H1 (cell line): Measurements from ENCODE around the gene LRRC63. TPM values are rescaled to one million over a fixed set of nuclear protein-coding genes. Genes with fewer than 3 reads are reported as not detected.

Experiments
- CTCF ChIA-PET: fragments of 300-600 bp; sonication (Branson Sonifier 250); formaldehyde crosslinking; loops from one replicate; lab custom pipeline; 2021; ENCODE audit not compliant: partially characterized antibody; lab: Charles Lee
- POLR2A ChIA-PET: fragments of 300-600 bp; sonication (Branson Sonifier 250); formaldehyde crosslinking; loops from one replicate; lab custom pipeline; 2021; ENCODE audit warnings: inconsistent platforms; ENCODE audit not compliant: partially characterized antibody; lab: Charles Lee
- DNase-seq, 2 experiments: peaks; one replicate each; pipeline versions ENCODE4 v3.0.0 to v3.0.0-alpha.2; 2010 to 2022; ENCODE audit warnings: low spot score in 2 of 2, low read depth in 1 of 2, mixed read lengths in 1 of 2
- FAIRE-seq: peaks from 2 replicates; lab custom pipeline; 2011; peaks lifted over from hg19 to GRCh38; lab: Jason Lieb, UNC
- H2AFZ ChIP-seq: 2 replicates; pipeline ENCODE4 v1.8.1; 2012; ENCODE audit warnings: low read length, inconsistent platforms
- H2AK5ac ChIP-seq: 2 replicates; pipeline ENCODE4 v1.6.1; 2013; ENCODE audit warnings: low read depth, low read length
- H2BK120ac ChIP-seq: replicated peaks from 2 replicates; pipeline ENCODE3; 2013; ENCODE audit warnings: low read depth, low read length, inconsistent platforms
- H2BK12ac ChIP-seq: 2 replicates; pipeline ENCODE4 v1.6.1; 2013; ENCODE audit warnings: low read depth, low read length
- H2BK15ac ChIP-seq: 2 replicates; pipeline ENCODE4 v1.6.1; 2013; ENCODE audit warnings: low read length
- H2BK20ac ChIP-seq: 2 replicates; pipeline ENCODE4 v1.6.1; 2013; ENCODE audit warnings: low read length
- H2BK5ac ChIP-seq: 2 replicates; pipeline ENCODE4 v1.6.1; 2013; ENCODE audit warnings: low read depth, low read length
- H3K14ac ChIP-seq: 2 replicates; pipeline ENCODE4 v1.6.1; 2013; ENCODE audit warnings: inconsistent platforms; ENCODE audit not compliant: insufficient read length
- H3K18ac ChIP-seq: 2 replicates; pipeline ENCODE4 v1.6.1; 2013; ENCODE audit warnings: low read length; ENCODE audit errors: extremely low read depth
- H3K23ac ChIP-seq: 2 replicates; pipeline ENCODE4 v1.6.1; 2013; ENCODE audit warnings: inconsistent platforms; ENCODE audit not compliant: insufficient read length
- H3K23me2 ChIP-seq: 2 replicates; pipeline ENCODE4 v1.6.1; 2013; ENCODE audit warnings: low read depth, low read length
- H3K27ac ChIP-seq: 2 replicates; pipeline ENCODE4 v1.6.1; 2011; ENCODE audit warnings: low read depth, low read length, inconsistent platforms
- H3K27me3 ChIP-seq, 4 experiments: replicated peaks in 1 of 4; 1 replicate in 1 of 4; 2 replicates in 3 of 4; pipeline versions ENCODE4 v1.6.1 to v1.8.1; 2011 to 2013; ENCODE audit warnings: low read length in 3 of 4, mild to moderate bottlenecking in 3 of 4, inconsistent platforms in 2 of 4, mixed read lengths in 2 of 4, moderate library complexity in 1 of 4; ENCODE audit not compliant: control insufficient read depth in 3 of 4, insufficient read depth in 3 of 4; ENCODE audit errors: extremely low read depth in 1 of 4
- H3K36me3 ChIP-seq, 4 experiments: 2 replicates each; pipeline versions ENCODE4 v1.6.1 to v1.8.1; 2011 to 2013; ENCODE audit warnings: mild to moderate bottlenecking in 4 of 4, low read length in 3 of 4, moderate library complexity in 2 of 4, control low read depth in 1 of 4, inconsistent platforms in 1 of 4; ENCODE audit not compliant: insufficient read depth in 4 of 4, control insufficient read depth in 2 of 4
- H3K4ac ChIP-seq: replicated peaks from 2 replicates; pipeline ENCODE3; 2013; ENCODE audit warnings: low read length, low read depth, mixed read lengths, inconsistent platforms; ENCODE audit not compliant: insufficient read length
- H3K4me1 ChIP-seq, 4 experiments: replicated peaks in 1 of 4; 1 replicate in 1 of 4; 2 replicates in 3 of 4; pipeline versions ENCODE4 v1.6.1 to v1.8.1; 2011 to 2013; ENCODE audit warnings: low read length in 3 of 4, inconsistent platforms in 2 of 4, mixed read lengths in 1 of 4; ENCODE audit not compliant: insufficient read depth in 4 of 4, control insufficient read depth in 3 of 4
- H3K4me2 ChIP-seq, 2 experiments: 2 replicates each; pipeline versions ENCODE4 v1.6.1 to v1.8.1; 2011 to 2013; ENCODE audit warnings: low read depth in 2 of 2, low read length in 2 of 2, control low read depth in 1 of 2, inconsistent platforms in 1 of 2, mild to moderate bottlenecking in 1 of 2; ENCODE audit not compliant: insufficient read depth in 1 of 2
- H3K4me3 ChIP-seq, 4 experiments: fragments of 200-600, 300-600 bp in 1 of 4; sonication (generic), shearing (Covaris generic), sonication (Bioruptor Twin) in 1 of 4; 2 replicates each; pipeline versions ENCODE4 v1.5.1 to v1.8.1; 2011 to 2016; ENCODE audit warnings: low read length in 4 of 4, low read depth in 3 of 4, control low read depth in 2 of 4, inconsistent platforms in 2 of 4, mild to moderate bottlenecking in 2 of 4, mixed read lengths in 1 of 4, moderate library complexity in 1 of 4; ENCODE audit not compliant: insufficient read depth in 2 of 4; ENCODE audit errors: extremely low read depth in 1 of 4
- H3K56ac ChIP-seq: replicated peaks from 2 replicates; pipeline ENCODE3; 2013; ENCODE audit warnings: low read depth, mild to moderate bottlenecking, mixed read lengths, low read length, inconsistent platforms; ENCODE audit not compliant: insufficient read length
- H3K79me1 ChIP-seq: 2 replicates; pipeline ENCODE4 v1.6.1; 2013; ENCODE audit warnings: low read depth, low read length, control low read depth
- H3K79me2 ChIP-seq, 2 experiments: 2 replicates each; pipeline versions ENCODE4 v1.6.1 to v1.8.1; 2012 to 2013; ENCODE audit warnings: low read length in 2 of 2, mild to moderate bottlenecking in 2 of 2, inconsistent platforms in 1 of 2; ENCODE audit not compliant: insufficient read depth in 2 of 2, control insufficient read depth in 1 of 2
- H3K9ac ChIP-seq, 4 experiments: replicated peaks in 1 of 4; 1 replicate in 1 of 4; 2 replicates in 3 of 4; pipeline versions ENCODE4 v1.6.1 to v1.8.1; 2011 to 2013; ENCODE audit warnings: low read depth in 3 of 4, low read length in 3 of 4, control low read depth in 2 of 4, mild to moderate bottlenecking in 2 of 4, moderate library complexity in 2 of 4, inconsistent platforms in 1 of 4; ENCODE audit errors: extremely low read depth in 1 of 4
- H3K9me3 ChIP-seq, 2 experiments: 2 replicates each; pipeline versions ENCODE4 v1.6.1 to v1.8.1; 2012 to 2013; ENCODE audit warnings: mild to moderate bottlenecking in 2 of 2, moderate library complexity in 2 of 2, control low read depth in 1 of 2, inconsistent platforms in 1 of 2, low read depth in 1 of 2, low read length in 1 of 2, mixed read lengths in 1 of 2; ENCODE audit not compliant: insufficient read depth in 2 of 2
- H4K20me1 ChIP-seq, 2 experiments: replicated peaks in 1 of 2; 2 replicates each; pipeline versions ENCODE3 to v1.8.1; 2011 to 2013; ENCODE audit warnings: inconsistent platforms in 2 of 2, low read length in 2 of 2, mild to moderate bottlenecking in 1 of 2; ENCODE audit not compliant: insufficient read depth in 2 of 2, control insufficient read depth in 1 of 2
- H4K5ac ChIP-seq: 2 replicates; pipeline ENCODE4 v1.6.1; 2013; ENCODE audit warnings: low read length, low read depth, mixed read lengths, inconsistent platforms; ENCODE audit not compliant: insufficient read length
- H4K8ac ChIP-seq: 2 replicates; pipeline ENCODE4 v1.8.0; 2013; ENCODE audit warnings: mild to moderate bottlenecking, moderate library complexity, low read length, inconsistent platforms; ENCODE audit not compliant: insufficient read depth; ENCODE audit errors: extremely low read depth
- H4K91ac ChIP-seq: replicated peaks from 2 replicates; pipeline ENCODE3; 2013; ENCODE audit warnings: low read length, mixed read lengths, inconsistent platforms; ENCODE audit not compliant: insufficient read length
- BCL11A ChIP-seq, 2 experiments: IDR thresholded peaks; one replicate each; pipeline ENCODE4 v1.6.1; 2011; ENCODE audit warnings: low read depth in 2 of 2, low read length in 2 of 2, mild to moderate bottlenecking in 2 of 2
- CBX8 ChIP-seq: fragments of 300-800, 300-1000 bp; sonication (generic); IDR thresholded peaks from 2 replicates; pipeline ENCODE4 v1.7.1; 2016; ENCODE audit warnings: low read depth, low read length, borderline replicate concordance
- FOSL1 ChIP-seq: IDR thresholded peaks from 2 replicates; pipeline ENCODE4 v1.6.1; 2011; ENCODE audit warnings: mild to moderate bottlenecking, low read depth, low read length, moderate library complexity; ENCODE audit not compliant: insufficient read depth
- GTF2F1 ChIP-seq: IDR thresholded peaks from 2 replicates; pipeline ENCODE4 v1.6.1; 2012; ENCODE audit warnings: low read depth, low read length, improper control_type of control experiment, borderline replicate concordance
- RAD21 ChIP-seq, 2 experiments: IDR thresholded peaks in 1 of 2; conservative IDR thresholded peaks in 1 of 2; 2 replicates each; pipeline ENCODE4 v1.6.1; 2011; ENCODE audit warnings: low read depth in 2 of 2, low read length in 2 of 2, improper control_type of control experiment in 1 of 2, inconsistent platforms in 1 of 2, mild to moderate bottlenecking in 1 of 2, moderate library complexity in 1 of 2
- YY1 ChIP-seq: IDR thresholded peaks from 2 replicates; pipeline ENCODE4 v1.6.1; 2011; ENCODE audit warnings: low read depth, mild to moderate bottlenecking, low read length
- WGBS, 2 experiments: shearing (Covaris generic) in 1 of 2; methylation state at CpG; one replicate each; pipeline versions ENCODE4 v1.1.6 to v1.1.7; 2013 to 2015; ENCODE audit warnings: low lambda C conversion rate in 2 of 2, mixed read lengths in 2 of 2, inconsistent platforms in 1 of 2, low coverage in 1 of 2, missing lambda C conversion rate in 1 of 2; ENCODE audit not compliant: insufficient replicate concordance in 2 of 2, insufficient coverage in 1 of 2, insufficient read length in 1 of 2; ENCODE audit errors: extremely low coverage in 1 of 2, missing lambda C conversion rate in 1 of 2; 5-methylcytosine and 5-hydroxymethylcytosine counted together
- polyA plus RNA-seq, 7 experiments: library from polyadenylated mRNA; depleted of rRNA in 3 of 7; stranded (reverse) in 5 of 7; unstranded in 2 of 7; fragments of >200 nt in 5 of 7; fragments of 200-250 nt in 2 of 7; gene quantifications; 1 replicate in 5 of 7; 2 replicates in 1 of 7; 4 replicates in 1 of 7; pipeline versions ENCODE4 v1.2.1 to v1.2.3, GENCODE V29; 2011 to 2013; ENCODE audit warnings: missing spikeins in 2 of 7, mixed read lengths in 2 of 7
- total RNA-seq: library from RNA; stranded (reverse); fragmentation: NEBNext Ultra II Directional; extraction: Animal tissue kit (Norgen Biotek cat#: 25700); gene quantifications from 2 replicates; pipeline ENCODE4 v1.2.1, GENCODE V29; 2021
- TF ChIP-seq, protein P1 (sequence below), 3 experiments: IDR thresholded peaks; 1 replicate in 2 of 3; 2 replicates in 1 of 3; pipeline versions ENCODE4 v1.5.1 to v1.6.1; 2011; ENCODE audit warnings: low read length in 3 of 3, mild to moderate bottlenecking in 3 of 3, inconsistent platforms in 2 of 3, low read depth in 1 of 3, moderate library complexity in 1 of 3; ENCODE audit not compliant: insufficient read depth in 1 of 3; ENCODE audit errors: control extremely low read depth in 1 of 3
- TF ChIP-seq, protein P2 (sequence below): IDR thresholded peaks from 2 replicates; pipeline ENCODE4 v1.6.1; 2011; ENCODE audit warnings: low read length, improper control_type of control experiment

LRRC63 gene
- total and polyA plus RNA-seq, 2 of the 8 experiments (the other 6 are each of a cell fraction or from before 2014, with no cell fraction given) = not detected

DNA sequence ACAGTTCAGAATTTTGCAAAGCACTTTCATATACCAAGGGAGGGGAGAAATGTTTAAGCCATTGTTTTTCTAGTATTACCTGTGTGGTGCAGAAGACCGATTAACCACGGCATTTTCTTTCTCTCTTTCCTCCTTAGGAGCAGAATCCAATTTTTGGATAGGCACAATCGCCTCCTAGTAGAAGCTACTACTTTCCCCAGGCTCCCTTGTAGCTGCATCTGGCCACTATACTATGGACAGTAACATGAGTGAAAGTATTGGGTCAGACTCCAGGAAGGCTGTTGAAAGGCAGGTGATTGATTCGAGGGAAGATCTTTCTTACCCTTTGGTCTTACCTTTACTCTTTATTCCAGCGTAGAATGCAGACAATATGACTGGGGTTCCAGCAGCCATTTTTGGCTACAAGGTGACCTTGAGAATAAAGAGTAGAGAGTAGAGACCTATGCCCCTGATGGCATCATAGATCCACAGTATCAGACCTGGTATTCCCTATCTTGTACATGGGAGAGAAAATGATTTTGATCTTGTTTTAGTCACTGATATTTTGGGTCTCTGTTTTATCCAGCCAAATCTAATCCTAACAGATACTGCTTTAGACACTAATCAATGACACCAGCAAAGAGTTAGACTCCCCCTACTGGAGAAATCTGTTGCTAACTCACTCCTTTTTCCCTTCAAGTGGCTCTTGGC, 77.0 kb downstream of the LRRC63 start:
- no peaks in the 10 kb centered on the region for H4K20me1 ChIP-seq
- H3K27ac ChIP-seq = 0 out of 2 replicates have a peak overlapping the region, but pooled peaks have one; percentile 9
- no peak overlapping the region for H4K5ac ChIP-seq
- DNase-seq (no peak), FAIRE-seq (peak; percentile 93)
- no peaks in the 10 kb centered on the region for H3K23me2 ChIP-seq
- no peak overlapping the region for H3K9ac ChIP-seq
- no peak overlapping the region for H3K4me2 ChIP-seq
- CTCF ChIA-PET = interaction anchor here (0.7 to 4.8 kb wide), 14 partner anchors 9 to 677 kb away, joined by 3 to 43 read pairs (median 6); no protein-coding TSS in a partner anchor
- H3K14ac ChIP-seq = no peak overlapping the region
- POLR2A ChIA-PET = no interaction called here
- H3K79me1 ChIP-seq = no peaks in the 10 kb centered on the region
- no peak overlapping the region for H4K8ac ChIP-seq
- H2BK120ac ChIP-seq = no peak overlapping the region
- no peak overlapping the region for H3K4me3 ChIP-seq
- H3K9me3 ChIP-seq = no peaks in the 10 kb centered on the region
- no peak overlapping the region for H3K23ac ChIP-seq
- H2AK5ac ChIP-seq = no peak overlapping the region
- no peaks in the 10 kb centered on the region for H3K4me1 ChIP-seq
- TF ChIP-seq RAD21 (IDR thresholded peaks at IDR 0.05 in 1 of 2, conservative IDR thresholded peaks at IDR 0.05 in 1 of 2; ENCODE audit: low read depth in 2 of 2, low read length in 2 of 2) (peak; percentile 70 to 77), GTF2F1 (no peak), CBX8 (no peak), FOSL1 (no peak), BCL11A (IDR thresholded peaks at IDR 0.05; ENCODE audit: low read depth in 2 of 2, low read length in 2 of 2) (no peak), YY1 (0 out of 2 replicates have a peak, but pooled peaks have one; percentile 50)
- TF ChIP-seq, protein P1, sequence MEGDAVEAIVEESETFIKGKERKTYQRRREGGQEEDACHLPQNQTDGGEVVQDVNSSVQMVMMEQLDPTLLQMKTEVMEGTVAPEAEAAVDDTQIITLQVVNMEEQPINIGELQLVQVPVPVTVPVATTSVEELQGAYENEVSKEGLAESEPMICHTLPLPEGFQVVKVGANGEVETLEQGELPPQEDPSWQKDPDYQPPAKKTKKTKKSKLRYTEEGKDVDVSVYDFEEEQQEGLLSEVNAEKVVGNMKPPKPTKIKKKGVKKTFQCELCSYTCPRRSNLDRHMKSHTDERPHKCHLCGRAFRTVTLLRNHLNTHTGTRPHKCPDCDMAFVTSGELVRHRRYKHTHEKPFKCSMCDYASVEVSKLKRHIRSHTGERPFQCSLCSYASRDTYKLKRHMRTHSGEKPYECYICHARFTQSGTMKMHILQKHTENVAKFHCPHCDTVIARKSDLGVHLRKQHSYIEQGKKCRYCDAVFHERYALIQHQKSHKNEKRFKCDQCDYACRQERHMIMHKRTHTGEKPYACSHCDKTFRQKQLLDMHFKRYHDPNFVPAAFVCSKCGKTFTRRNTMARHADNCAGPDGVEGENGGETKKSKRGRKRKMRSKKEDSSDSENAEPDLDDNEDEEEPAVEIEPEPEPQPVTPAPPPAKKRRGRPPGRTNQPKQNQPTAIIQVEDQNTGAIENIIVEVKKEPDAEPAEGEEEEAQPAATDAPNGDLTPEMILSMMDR (IDR thresholded peaks at IDR 0.05; ENCODE audit: control extremely low read depth in 1 of 3, insufficient read depth in 1 of 3, low read depth in 1 of 3, low read length in 3 of 3) = peak in 2 of 3 experiments; percentile 63 to 75; a peak in 3 of 4 replicates
- TF ChIP-seq, protein P2, sequence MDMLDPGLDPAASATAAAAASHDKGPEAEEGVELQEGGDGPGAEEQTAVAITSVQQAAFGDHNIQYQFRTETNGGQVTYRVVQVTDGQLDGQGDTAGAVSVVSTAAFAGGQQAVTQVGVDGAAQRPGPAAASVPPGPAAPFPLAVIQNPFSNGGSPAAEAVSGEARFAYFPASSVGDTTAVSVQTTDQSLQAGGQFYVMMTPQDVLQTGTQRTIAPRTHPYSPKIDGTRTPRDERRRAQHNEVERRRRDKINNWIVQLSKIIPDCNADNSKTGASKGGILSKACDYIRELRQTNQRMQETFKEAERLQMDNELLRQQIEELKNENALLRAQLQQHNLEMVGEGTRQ = no peak
- H3K27me3 ChIP-seq = no peaks in the 10 kb centered on the region
- no peak overlapping the region for H2BK5ac ChIP-seq
- no peaks in the 10 kb centered on the region for H3K79me2 ChIP-seq
- H4K91ac ChIP-seq = no peak overlapping the region
- no peak overlapping the region for H2BK15ac ChIP-seq
- peak overlapping the region; percentile 96 for H2AFZ ChIP-seq
- H3K4ac ChIP-seq = no peak overlapping the region
- no peak overlapping the region for H3K18ac ChIP-seq
- H2BK12ac ChIP-seq = no peak overlapping the region
- 83% methylated on average over 5 of the region's 5 CpGs; no CpG with 5 or more reads in 1 of the 2 experiments for whole genome bisulfite sequencing, 2 experiments
- no peaks in the 10 kb centered on the region for H3K36me3 ChIP-seq
- no peak overlapping the region for H3K56ac ChIP-seq
- H2BK20ac ChIP-seq = no peak overlapping the region
